ENCODE results near the gene G6PC2. TPM values are rescaled to one million over a fixed set of nuclear protein-coding genes. Genes with fewer than 3 reads are reported as not detected.

The G6PC2 gene
- total RNA-seq, 1 experiment from 2014 or later, result not detected

GRCh38 chr2:168907940-168908662, 7.0 kb downstream of the G6PC2 start:
- no TSS peak for BruUV-seq (replicated peaks)
- Mint-ChIP-seq H3K4me3 (ENCODE audit: low read depth, unreplicated experiment) (no peak overlapping the region), H3K36me3 (ENCODE audit: insufficient read depth, unreplicated experiment) (no peaks in the 10 kb centered on the region), H3K27me3 (ENCODE audit: unreplicated experiment) (peaks cover 19% of the 10 kb centered on the region), H3K4me1 (ENCODE audit: low read depth, unreplicated experiment) (peaks cover 8% of the 10 kb centered on the region), H3K9me3 (ENCODE audit: low read depth, unreplicated experiment) (no peaks in the 10 kb centered on the region), H3K27ac (ENCODE audit: unreplicated experiment) (no peak overlapping the region)
- intact Hi-C loops (cut with micrococcal nuclease; ENCODE audit: unreplicated experiment), result no loop called here
- no peak for DNase-seq
- CTCF ChIA-PET, result interaction anchor here (1.0 kb wide), 1 partner anchor 18 kb away, joined by 3 read pairs; no protein-coding TSS in a partner anchor
- TF ChIP-seq CTCF (IDR thresholded peaks at IDR 0.05; ENCODE audit: unreplicated experiment), result no peak

- Mint-ChIP-seq H3K4me3 (ENCODE audit: low read depth, unreplicated experiment) (no peak overlapping the region), H3K27me3 (ENCODE audit: unreplicated experiment) (peaks cover 27% of the 10 kb centered on the region), H3K9me3 (ENCODE audit: low read depth, unreplicated experiment) (no peaks in the 10 kb centered on the region), H3K27ac (ENCODE audit: unreplicated experiment) (no peak overlapping the region), H3K4me1 (ENCODE audit: low read depth, unreplicated experiment) (peaks cover 14% of the 10 kb centered on the region), H3K36me3 (ENCODE audit: insufficient read depth, unreplicated experiment) (no peaks in the 10 kb centered on the region)
- no peak for DNase-seq
- CTCF ChIA-PET, result no interaction called here
- no peak for TF ChIP-seq CTCF (IDR thresholded peaks at IDR 0.05; ENCODE audit: unreplicated experiment)
- intact Hi-C loops (cut with micrococcal nuclease; ENCODE audit: unreplicated experiment), result no loop called here
- no TSS peak for BruUV-seq (replicated peaks)
Measured at GRCh38 chr2:168910330-168910729, 9.2 kb downstream of the G6PC2 start.

DNA sequence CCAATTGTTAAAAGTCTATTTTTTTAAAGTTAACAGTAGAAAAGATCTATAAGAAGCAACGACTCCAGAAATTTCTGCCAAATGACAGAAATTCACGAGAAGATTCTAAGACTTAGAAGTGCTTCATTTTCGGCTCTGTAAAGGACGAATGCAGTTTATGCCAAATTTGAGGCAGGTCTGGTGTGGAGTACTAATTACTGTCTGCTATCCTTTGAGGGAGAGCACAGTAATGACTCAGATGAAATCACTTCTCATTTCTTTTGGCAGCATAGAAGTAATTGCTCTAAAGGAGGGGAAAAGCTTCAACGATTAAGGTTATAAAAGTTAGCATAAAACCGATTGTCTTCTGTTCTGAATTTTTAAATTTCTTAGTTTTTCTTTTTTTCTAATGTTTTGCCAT, 11.4 kb downstream of the G6PC2 start:
- H3K9me3 Mint-ChIP-seq (ENCODE audit: low read depth, unreplicated experiment), result no peaks in the 10 kb centered on the region
- no peaks in the 10 kb centered on the region for H3K36me3 Mint-ChIP-seq (ENCODE audit: insufficient read depth, unreplicated experiment)
- TF ChIP-seq CTCF (IDR thresholded peaks at IDR 0.05; ENCODE audit: unreplicated experiment), result no peak
- H3K27ac Mint-ChIP-seq (ENCODE audit: unreplicated experiment), result no peak overlapping the region
- H3K4me1 Mint-ChIP-seq (ENCODE audit: low read depth, unreplicated experiment), result peaks cover 14% of the 10 kb centered on the region
- peaks cover 27% of the 10 kb centered on the region for H3K27me3 Mint-ChIP-seq (ENCODE audit: unreplicated experiment)
- intact Hi-C loops (cut with micrococcal nuclease; ENCODE audit: unreplicated experiment), result loop anchor here (2.0 kb wide), 1 partner anchor 140 kb away; no protein-coding TSS in a partner anchor
- BruUV-seq (replicated peaks), result no TSS peak
- DNase-seq, result no peak
- CTCF ChIA-PET, result interaction anchor here (0.9 to 1.1 kb wide), 2 partner anchors 24 to 132 kb away, joined by 4 to 5 read pairs; no protein-coding TSS in a partner anchor
- peak overlapping the region; percentile 62 for H3K4me3 Mint-ChIP-seq (ENCODE audit: low read depth, unreplicated experiment)

GRCh38 chr2:168912901-168913369, 11.8 kb downstream of the G6PC2 start:
- peak; percentile 66 for DNase-seq
- CTCF ChIA-PET, result interaction anchor here (0.6 to 1.1 kb wide), 5 partner anchors 24 to 135 kb away, joined by 3 to 5 read pairs (median 3); no protein-coding TSS in a partner anchor
- intact Hi-C loops (cut with micrococcal nuclease; ENCODE audit: unreplicated experiment), result loop anchor here (2.0 kb wide), 1 partner anchor 140 kb away; no protein-coding TSS in a partner anchor
- Mint-ChIP-seq H3K36me3 (ENCODE audit: insufficient read depth, unreplicated experiment) (no peaks in the 10 kb centered on the region), H3K27ac (ENCODE audit: unreplicated experiment) (no peak overlapping the region), H3K4me1 (ENCODE audit: low read depth, unreplicated experiment) (peaks cover 14% of the 10 kb centered on the region), H3K27me3 (ENCODE audit: unreplicated experiment) (peaks cover 27% of the 10 kb centered on the region), H3K4me3 (ENCODE audit: low read depth, unreplicated experiment) (peak overlapping the region; percentile 62), H3K9me3 (ENCODE audit: low read depth, unreplicated experiment) (no peaks in the 10 kb centered on the region)
- TF ChIP-seq CTCF (IDR thresholded peaks at IDR 0.05; ENCODE audit: unreplicated experiment), result no peak
- BruUV-seq (replicated peaks), result no TSS peak

Measured in Calu3 (cell line).